Panc1 (cell line): ENCODE results near the gene SASH3. TPM values are rescaled to one million over a fixed set of nuclear protein-coding genes. Genes with fewer than 3 reads are reported as not detected.

Experiments
- ATAC-seq: fragments of 200-7000 bp; cut with Tn5 transposase; 2 replicates; pipeline ENCODE4 v1.9.1; 2020; ENCODE audit warnings: mild to moderate bottlenecking, moderate library complexity
- BruUV-seq: library from RNA; stranded (reverse); fragments of 400-500 nt; replicated peaks from 2 replicates; lab custom pipeline; 2021; lab: Mats Ljungman, UMichigan
- CTCF ChIA-PET: fragments of 300-600 bp; sonication (Branson Sonifier 250); formaldehyde crosslinking; loops from one replicate; lab custom pipeline; 2022; ENCODE audit warnings: antibody characterized with exemption; lab: Charles Lee
- POLR2A ChIA-PET: fragments of 300-600 bp; sonication (Branson Sonifier 250); formaldehyde crosslinking; loops from one replicate; lab custom pipeline; 2022; ENCODE audit warnings: antibody characterized with exemption; lab: Charles Lee
- DNase-seq: peaks from one replicate; pipeline ENCODE4 v3.0.0-alpha.2; 2010; ENCODE audit warnings: low read depth, low spot score
- H3K27ac ChIP-seq: 2 replicates; pipeline ENCODE4 v1.5.1; 2011; ENCODE audit warnings: mild to moderate bottlenecking, low read length, inconsistent platforms
- H3K27me3 ChIP-seq: fragments of 200-500 bp; sonication (Bioruptor generic); 2 replicates; pipeline ENCODE4 v1.6.0; 2014; ENCODE audit warnings: low read length, inconsistent platforms; ENCODE audit not compliant: control insufficient read depth, insufficient read depth
- H3K36me3 ChIP-seq: fragments of 200-500 bp; sonication (Bioruptor generic); 2 replicates; pipeline ENCODE4 v1.5.1; 2014; ENCODE audit warnings: inconsistent platforms, mild to moderate bottlenecking, low read length, moderate library complexity; ENCODE audit not compliant: control insufficient read depth, insufficient read depth
- H3K4me1 ChIP-seq: 2 replicates; pipeline ENCODE4 v1.5.1; 2011; ENCODE audit warnings: inconsistent platforms, mild to moderate bottlenecking, low read length, moderate library complexity; ENCODE audit not compliant: control insufficient read depth, insufficient read depth
- H3K4me3 ChIP-seq, 2 experiments: 2 replicates each; pipeline ENCODE4 v1.5.1; 2011 to 2012; ENCODE audit warnings: low read depth in 2 of 2, low read length in 2 of 2, mild to moderate bottlenecking in 2 of 2, inconsistent platforms in 1 of 2, moderate library complexity in 1 of 2
- H3K9me3 ChIP-seq: fragments of 200-500 bp; sonication (Bioruptor generic); 2 replicates; pipeline ENCODE4 v1.5.1; 2014; ENCODE audit warnings: low read depth, mild to moderate bottlenecking, inconsistent platforms, low read length, moderate library complexity; ENCODE audit not compliant: control insufficient read depth, insufficient read depth
- POLR2AphosphoS5 ChIP-seq: IDR thresholded peaks from 2 replicates; pipeline ENCODE4 v1.6.1; 2012; ENCODE audit warnings: mild to moderate bottlenecking, low read depth, low read length, moderate library complexity
- SIN3A ChIP-seq: IDR thresholded peaks from 2 replicates; pipeline ENCODE4 v1.6.1; 2012; ENCODE audit warnings: low read depth, mild to moderate bottlenecking, low read length, moderate library complexity, borderline replicate concordance; ENCODE audit not compliant: insufficient read depth
- TCF7L2 ChIP-seq: IDR thresholded peaks from 2 replicates; pipeline ENCODE4 v1.6.1; 2011; ENCODE audit warnings: mild to moderate bottlenecking, low read depth, low read length, inconsistent platforms
- in situ Hi-C: cut with HindIII; loops from 2 replicates; pipeline ENCODE4 v1.10.0; 2016; ENCODE audit warnings: low sequenced_read_pairs, low pct_unique_long_range_greater_than_20kb
- intact Hi-C: fragments of 100-400 bp; cut with micrococcal nuclease; formaldehyde crosslinking; loops from one replicate; pipeline ENCODE4 v1.10.0; 2022; ENCODE audit not compliant: unreplicated experiment
- total RNA-seq: library from RNA; stranded (reverse); gene quantifications from one replicate; pipeline ENCODE4 v1.2.1, GENCODE V29; 2021; ENCODE audit not compliant: unreplicated experiment
- TF ChIP-seq, protein P1 (sequence below), 2 experiments: IDR thresholded peaks; 2 replicates each; pipeline ENCODE4 v1.6.1; 2011 to 2012; ENCODE audit warnings: low read depth in 2 of 2, control low read depth in 1 of 2, low read length in 1 of 2, mild to moderate bottlenecking in 1 of 2, moderate library complexity in 1 of 2; ENCODE audit not compliant: insufficient read depth in 1 of 2
- TF ChIP-seq, protein P2 (sequence below): fragments of 450-650 bp; IDR thresholded peaks from 2 replicates; pipeline ENCODE4 v1.5.1; 2017; ENCODE audit warnings: mild to moderate bottlenecking

SASH3 gene
- total RNA-seq, 1 experiment from 2014 or later: 0.33 TPM

DNA sequence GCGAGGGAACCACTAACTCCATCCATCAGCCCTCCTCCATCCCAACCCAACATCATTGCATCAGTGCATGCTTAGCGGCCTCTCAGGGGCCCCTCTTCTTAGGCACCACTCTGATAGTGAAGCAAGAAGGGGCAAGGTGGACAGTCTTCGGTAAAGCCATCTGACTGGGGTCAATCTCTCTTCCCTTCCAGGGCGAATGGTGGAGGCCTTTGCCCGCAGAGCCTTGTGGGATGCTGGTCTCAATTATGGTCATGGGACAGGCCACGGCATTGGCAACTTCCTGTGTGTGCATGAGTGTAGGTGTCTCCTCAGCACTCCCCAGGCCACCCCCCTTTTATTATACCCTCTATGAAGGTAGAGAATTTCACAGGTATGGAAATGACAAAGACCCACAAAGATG lies 18.8 kb upstream of the SASH3 start:
- ChIA-PET POLR2A (no interaction called here), CTCF (no interaction called here)
- Histone ChIP-seq H3K4me3 (no peak overlapping the region), H3K4me1 (peaks cover 4% of the 10 kb centered on the region; the same call in 1 of the 2 replicates), H3K36me3 (no peaks in the 10 kb centered on the region), H3K27me3 (no peaks in the 10 kb centered on the region), H3K9me3 (no peaks in the 10 kb centered on the region), H3K27ac (no peak overlapping the region)
- intact Hi-C loops: no loop called here
- in situ Hi-C loops: no loop called here
- TF ChIP-seq TCF7L2: no peak
- TF ChIP-seq POLR2AphosphoS5: no peak
- TF ChIP-seq, protein P1, sequence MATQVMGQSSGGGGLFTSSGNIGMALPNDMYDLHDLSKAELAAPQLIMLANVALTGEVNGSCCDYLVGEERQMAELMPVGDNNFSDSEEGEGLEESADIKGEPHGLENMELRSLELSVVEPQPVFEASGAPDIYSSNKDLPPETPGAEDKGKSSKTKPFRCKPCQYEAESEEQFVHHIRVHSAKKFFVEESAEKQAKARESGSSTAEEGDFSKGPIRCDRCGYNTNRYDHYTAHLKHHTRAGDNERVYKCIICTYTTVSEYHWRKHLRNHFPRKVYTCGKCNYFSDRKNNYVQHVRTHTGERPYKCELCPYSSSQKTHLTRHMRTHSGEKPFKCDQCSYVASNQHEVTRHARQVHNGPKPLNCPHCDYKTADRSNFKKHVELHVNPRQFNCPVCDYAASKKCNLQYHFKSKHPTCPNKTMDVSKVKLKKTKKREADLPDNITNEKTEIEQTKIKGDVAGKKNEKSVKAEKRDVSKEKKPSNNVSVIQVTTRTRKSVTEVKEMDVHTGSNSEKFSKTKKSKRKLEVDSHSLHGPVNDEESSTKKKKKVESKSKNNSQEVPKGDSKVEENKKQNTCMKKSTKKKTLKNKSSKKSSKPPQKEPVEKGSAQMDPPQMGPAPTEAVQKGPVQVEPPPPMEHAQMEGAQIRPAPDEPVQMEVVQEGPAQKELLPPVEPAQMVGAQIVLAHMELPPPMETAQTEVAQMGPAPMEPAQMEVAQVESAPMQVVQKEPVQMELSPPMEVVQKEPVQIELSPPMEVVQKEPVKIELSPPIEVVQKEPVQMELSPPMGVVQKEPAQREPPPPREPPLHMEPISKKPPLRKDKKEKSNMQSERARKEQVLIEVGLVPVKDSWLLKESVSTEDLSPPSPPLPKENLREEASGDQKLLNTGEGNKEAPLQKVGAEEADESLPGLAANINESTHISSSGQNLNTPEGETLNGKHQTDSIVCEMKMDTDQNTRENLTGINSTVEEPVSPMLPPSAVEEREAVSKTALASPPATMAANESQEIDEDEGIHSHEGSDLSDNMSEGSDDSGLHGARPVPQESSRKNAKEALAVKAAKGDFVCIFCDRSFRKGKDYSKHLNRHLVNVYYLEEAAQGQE (IDR thresholded peaks at IDR 0.05; ENCODE audit: insufficient read depth in 1 of 2, low read depth in 2 of 2, low read length in 1 of 2): no peak
- TF ChIP-seq, protein P2, sequence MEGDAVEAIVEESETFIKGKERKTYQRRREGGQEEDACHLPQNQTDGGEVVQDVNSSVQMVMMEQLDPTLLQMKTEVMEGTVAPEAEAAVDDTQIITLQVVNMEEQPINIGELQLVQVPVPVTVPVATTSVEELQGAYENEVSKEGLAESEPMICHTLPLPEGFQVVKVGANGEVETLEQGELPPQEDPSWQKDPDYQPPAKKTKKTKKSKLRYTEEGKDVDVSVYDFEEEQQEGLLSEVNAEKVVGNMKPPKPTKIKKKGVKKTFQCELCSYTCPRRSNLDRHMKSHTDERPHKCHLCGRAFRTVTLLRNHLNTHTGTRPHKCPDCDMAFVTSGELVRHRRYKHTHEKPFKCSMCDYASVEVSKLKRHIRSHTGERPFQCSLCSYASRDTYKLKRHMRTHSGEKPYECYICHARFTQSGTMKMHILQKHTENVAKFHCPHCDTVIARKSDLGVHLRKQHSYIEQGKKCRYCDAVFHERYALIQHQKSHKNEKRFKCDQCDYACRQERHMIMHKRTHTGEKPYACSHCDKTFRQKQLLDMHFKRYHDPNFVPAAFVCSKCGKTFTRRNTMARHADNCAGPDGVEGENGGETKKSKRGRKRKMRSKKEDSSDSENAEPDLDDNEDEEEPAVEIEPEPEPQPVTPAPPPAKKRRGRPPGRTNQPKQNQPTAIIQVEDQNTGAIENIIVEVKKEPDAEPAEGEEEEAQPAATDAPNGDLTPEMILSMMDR: no peak
- TF ChIP-seq SIN3A: no peak
- BruUV-seq: no TSS peak
- no peak for DNase-seq
- no peak for ATAC-seq

DNA sequence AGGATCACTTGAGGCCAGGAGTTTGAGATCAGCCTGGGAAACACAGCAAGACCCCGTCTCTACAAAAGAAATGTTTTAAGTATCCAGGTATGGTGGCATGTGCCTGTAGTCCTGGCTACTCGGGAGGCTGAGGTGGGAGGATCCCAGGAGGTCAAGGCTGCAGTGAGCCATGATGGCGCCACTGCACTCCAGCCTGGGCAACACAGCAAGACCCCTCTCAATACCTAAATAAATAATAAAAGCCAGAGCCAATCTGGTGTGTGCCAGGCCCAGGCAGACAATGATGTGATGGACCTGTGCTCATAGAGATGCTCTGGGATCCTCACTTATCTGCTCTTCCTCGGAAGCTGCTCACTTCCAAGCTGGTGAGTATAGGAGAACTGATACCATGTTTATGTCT lies 18.2 kb upstream of the SASH3 start:
- H3K36me3 ChIP-seq: no peaks in the 10 kb centered on the region
- H3K27ac ChIP-seq: no peak overlapping the region
- no peak for DNase-seq
- H3K27me3 ChIP-seq: no peaks in the 10 kb centered on the region
- POLR2A ChIA-PET: no interaction called here
- no peaks in the 10 kb centered on the region for H3K9me3 ChIP-seq
- H3K4me1 ChIP-seq: peaks cover 4% of the 10 kb centered on the region; the same call in 1 of the 2 replicates
- BruUV-seq: no TSS peak
- no peak for ATAC-seq
- TF ChIP-seq, protein P1 (IDR thresholded peaks at IDR 0.05; ENCODE audit: insufficient read depth in 1 of 2, low read depth in 2 of 2, low read length in 1 of 2): no peak
- TF ChIP-seq TCF7L2 (no peak), POLR2AphosphoS5 (no peak), SIN3A (no peak)
- TF ChIP-seq, protein P2: no peak
- intact Hi-C loops (no loop called here), in situ Hi-C loops (no loop called here)
- CTCF ChIA-PET: interaction anchor here (0.6 kb wide), 1 partner anchor 125 kb away, joined by 4 read pairs; no protein-coding TSS in a partner anchor
- no peak overlapping the region for H3K4me3 ChIP-seq
